Measurements from ENCODE around the gene DMWD. TPM values are rescaled to one million over a fixed set of nuclear protein-coding genes. Genes with fewer than 3 reads are reported as not detected.
A peak's percentile ranks its signal among the peaks of the same experiment; 100 is the strongest.

DMWD gene
- total and polyA plus RNA-seq, 2 of the 13 experiments (the other 11 are each of a cell fraction or from before 2014, with no cell fraction given) = 10.3 to 14.9 TPM

GRCh38 chr19:45774765-45775164 lies 17.9 kb downstream of the DMWD start (continued):
- TF ChIP-seq DBP (CRISPR knock-in tag; IDR thresholded peaks at IDR 0.05; ENCODE audit: not compliant biosample characterization) (no peak), STAG1 (CRISPR knock-in tag; IDR thresholded peaks at IDR 0.05) (peak; percentile 23), CTCF (CRISPR knock-in tag; IDR thresholded peaks at IDR 0.05) (peak; percentile 44), ZNF256 (CRISPR knock-in tag; conservative IDR thresholded peaks at IDR 0.05) (no peak), ZNF777 (CRISPR knock-in tag; IDR thresholded peaks at IDR 0.05) (no peak), MAX (IDR thresholded peaks at IDR 0.05) (peak; percentile 38; the same call in 1 of the 2 replicates), SIN3A (IDR thresholded peaks at IDR 0.05; ENCODE audit: borderline replicate concordance, low read depth, low read length) (no peak), ETV6 (CRISPR knock-in tag; conservative IDR thresholded peaks at IDR 0.05) (no peak)

GRCh38 chr19:45773384-45773783 lies 19.3 kb downstream of the DMWD start:
- Histone ChIP-seq H3K4me3 (replicated peaks in 1 of 3; ENCODE audit: insufficient read depth in 1 of 3, low read depth in 2 of 3, low read length in 3 of 3) (no peak overlapping the region), H3K79me2 (ENCODE audit: insufficient read depth, low read length) (no peaks in the 10 kb centered on the region), H4K20me1 (ENCODE audit: insufficient read depth, low read length) (no peaks in the 10 kb centered on the region), H3K27ac (ENCODE audit: extremely low read length, insufficient read depth, low read length) (no peak overlapping the region), H3K9me3 (ENCODE audit: low read length) (no peaks in the 10 kb centered on the region), H3K27me3 (ENCODE audit: control insufficient read depth in 1 of 2, insufficient read depth in 2 of 2, low read length in 2 of 2) (no peaks in the 10 kb centered on the region), H2AFZ (ENCODE audit: low read length) (no peak overlapping the region), H3K4me1 (ENCODE audit: insufficient read depth, low read length) (peaks cover 18% of the 10 kb centered on the region), H3K9ac (ENCODE audit: insufficient read depth, low read depth, low read length) (no peak overlapping the region), H3K36me3 (replicated peaks in 1 of 2; ENCODE audit: control insufficient read depth in 1 of 2, insufficient read depth in 2 of 2, low read length in 2 of 2) (peaks cover 2 to 4% of the 10 kb centered on the region in 2 experiments; a peak in 2 of 5 replicates), H3K4me2 (ENCODE audit: low read depth, low read length) (no peak overlapping the region)
- TF ChIP-seq RAD51 (IDR thresholded peaks at IDR 0.05; ENCODE audit: borderline replicate concordance) (no peak), DNMT3B (CRISPR knock-in tag; conservative IDR thresholded peaks at IDR 0.05) (no peak), RBM39 (IDR thresholded peaks at IDR 0.05; ENCODE audit: low read depth, low read length, poor library complexity, severe bottlenecking) (no peak), NR3C1 (CRISPR knock-in tag; IDR thresholded peaks at IDR 0.05) (no peak), YEATS4 (CRISPR knock-in tag; IDR thresholded peaks at IDR 0.05; ENCODE audit: borderline replicate concordance) (no peak), ZNF253 (CRISPR knock-in tag; IDR thresholded peaks at IDR 0.05; ENCODE audit: borderline replicate concordance) (no peak), MNT (IDR thresholded peaks at IDR 0.05) (0 out of 2 replicates have a peak, but pooled peaks have one; percentile 31)
- WGBS (ENCODE audit: low lambda C conversion rate) = 90% methylated on average over 2 of the region's 2 CpGs
- BruUV-seq (replicated peaks) = no TSS peak
- no peak for ATAC-seq
- intact Hi-C loops (cut with micrococcal nuclease; ENCODE audit: unreplicated experiment) (no loop called here), in situ Hi-C loops (cut with HindIII; ENCODE audit: extremely low pct_ligation_motif_present, low pct_unique_long_range_greater_than_20kb) (no loop called here)
- FAIRE-seq = no peak
- no peak for DNase-seq (ENCODE audit: low spot score)
- ChIA-PET CTCF (ENCODE audit: low intra/inter-chr PET ratio, low total read pairs) (no interaction called here), POLR2A (no interaction called here)
